GM12875 (cell line): Measurements from ENCODE around the gene INF2.

Experiments
- H3K4me3 ChIP-seq: one replicate; pipeline ENCODE4 v1.5.1; 2011; ENCODE audit warnings: low read depth, low read length, control low read depth
- TF ChIP-seq, protein P1 (sequence below): IDR thresholded peaks from 2 replicates; pipeline ENCODE4 v1.5.1; 2011; ENCODE audit warnings: low read depth, mild to moderate bottlenecking, control low read depth, inconsistent platforms, low read length, moderate library complexity, borderline replicate concordance; ENCODE audit not compliant: insufficient read depth

INF2 gene

DNA sequence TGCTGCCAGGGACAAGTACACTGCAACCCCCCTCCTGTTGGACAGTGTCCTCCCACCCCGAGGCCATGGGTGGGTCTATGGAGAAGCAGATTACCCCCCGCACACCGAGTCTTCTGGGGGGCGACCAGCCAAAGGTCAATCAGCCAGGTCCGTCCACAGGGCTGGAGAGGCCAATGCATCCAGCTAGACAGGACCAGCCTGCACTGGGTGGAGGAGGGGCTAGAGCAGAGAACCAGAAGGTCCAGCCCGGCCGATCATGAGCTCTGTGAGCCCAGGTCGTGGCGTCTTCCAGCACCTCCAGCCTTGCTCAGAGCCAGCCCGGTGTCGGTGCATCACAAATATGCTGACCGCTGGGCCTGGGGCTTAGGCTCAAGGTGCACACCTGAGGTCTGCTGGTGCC, 26.5 kb downstream of the INF2 start:
- TF ChIP-seq, protein P1, sequence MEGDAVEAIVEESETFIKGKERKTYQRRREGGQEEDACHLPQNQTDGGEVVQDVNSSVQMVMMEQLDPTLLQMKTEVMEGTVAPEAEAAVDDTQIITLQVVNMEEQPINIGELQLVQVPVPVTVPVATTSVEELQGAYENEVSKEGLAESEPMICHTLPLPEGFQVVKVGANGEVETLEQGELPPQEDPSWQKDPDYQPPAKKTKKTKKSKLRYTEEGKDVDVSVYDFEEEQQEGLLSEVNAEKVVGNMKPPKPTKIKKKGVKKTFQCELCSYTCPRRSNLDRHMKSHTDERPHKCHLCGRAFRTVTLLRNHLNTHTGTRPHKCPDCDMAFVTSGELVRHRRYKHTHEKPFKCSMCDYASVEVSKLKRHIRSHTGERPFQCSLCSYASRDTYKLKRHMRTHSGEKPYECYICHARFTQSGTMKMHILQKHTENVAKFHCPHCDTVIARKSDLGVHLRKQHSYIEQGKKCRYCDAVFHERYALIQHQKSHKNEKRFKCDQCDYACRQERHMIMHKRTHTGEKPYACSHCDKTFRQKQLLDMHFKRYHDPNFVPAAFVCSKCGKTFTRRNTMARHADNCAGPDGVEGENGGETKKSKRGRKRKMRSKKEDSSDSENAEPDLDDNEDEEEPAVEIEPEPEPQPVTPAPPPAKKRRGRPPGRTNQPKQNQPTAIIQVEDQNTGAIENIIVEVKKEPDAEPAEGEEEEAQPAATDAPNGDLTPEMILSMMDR, result no peak
- H3K4me3 ChIP-seq, result no peak overlapping the region

DNA sequence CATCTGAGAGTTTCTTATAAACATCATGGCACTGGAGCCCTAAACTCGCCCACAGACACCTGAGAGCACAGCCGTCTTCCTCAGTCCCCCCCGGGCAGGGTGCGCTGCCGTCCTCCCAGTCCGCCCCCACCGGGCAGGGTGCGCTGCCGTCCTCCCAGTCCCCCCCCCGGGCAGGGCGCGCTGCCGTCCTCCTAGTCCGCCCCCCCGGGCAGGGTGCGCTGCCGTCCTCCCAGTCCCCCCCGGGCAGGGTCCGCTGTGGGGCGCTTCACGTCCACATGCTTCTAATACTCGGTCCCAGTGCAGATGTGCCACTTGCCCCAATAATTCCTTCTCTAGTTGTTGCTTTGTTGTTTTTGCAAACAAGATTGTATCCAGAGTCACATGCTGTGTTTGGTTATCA, 27.7 kb downstream of the INF2 start:
- TF ChIP-seq, protein P1, result no peak
- no peak overlapping the region for H3K4me3 ChIP-seq

DNA sequence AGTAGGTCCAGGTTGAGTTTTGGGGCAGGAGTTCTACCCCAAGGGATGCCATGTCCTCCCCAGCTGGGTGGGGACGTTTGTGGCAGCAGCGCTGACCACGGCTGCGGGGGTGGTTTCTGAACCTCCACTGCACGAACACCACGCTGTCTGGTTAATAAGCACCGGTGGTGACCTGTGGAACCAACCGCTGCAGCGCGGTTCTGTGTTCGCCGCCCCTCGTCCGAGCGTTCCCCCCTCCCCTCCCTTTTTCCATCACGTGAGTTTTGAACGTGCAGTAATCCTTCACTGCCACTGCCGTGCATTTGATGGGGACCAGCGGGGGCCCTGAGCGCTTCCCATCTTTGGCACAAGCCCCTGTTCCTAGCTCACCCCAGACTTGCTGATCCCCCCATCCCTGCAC, 28.2 kb downstream of the INF2 start:
- no peak overlapping the region for H3K4me3 ChIP-seq
- TF ChIP-seq, protein P1, result no peak

DNA sequence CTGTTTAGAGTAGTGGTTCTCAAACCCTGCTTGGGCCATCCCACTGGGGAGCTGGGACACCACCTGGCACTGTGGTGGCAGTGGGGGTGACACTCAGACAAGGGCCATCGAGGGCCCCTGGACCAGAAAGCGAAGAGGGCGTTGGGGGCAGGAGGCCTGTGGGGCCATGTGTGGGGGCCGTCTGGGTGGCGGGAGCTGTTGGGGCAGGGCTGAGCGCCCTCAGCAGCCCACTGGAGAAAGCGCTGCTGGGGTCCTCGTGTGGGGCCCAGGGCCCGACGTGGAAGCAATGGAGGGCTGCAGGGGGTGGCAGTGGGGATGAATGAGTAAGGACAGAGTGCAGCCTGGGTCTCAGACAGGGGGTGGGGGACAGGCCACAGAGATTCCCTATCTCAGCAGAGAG, 28.7 kb downstream of the INF2 start:
- TF ChIP-seq, protein P1, result no peak
- H3K4me3 ChIP-seq, result no peak overlapping the region

DNA sequence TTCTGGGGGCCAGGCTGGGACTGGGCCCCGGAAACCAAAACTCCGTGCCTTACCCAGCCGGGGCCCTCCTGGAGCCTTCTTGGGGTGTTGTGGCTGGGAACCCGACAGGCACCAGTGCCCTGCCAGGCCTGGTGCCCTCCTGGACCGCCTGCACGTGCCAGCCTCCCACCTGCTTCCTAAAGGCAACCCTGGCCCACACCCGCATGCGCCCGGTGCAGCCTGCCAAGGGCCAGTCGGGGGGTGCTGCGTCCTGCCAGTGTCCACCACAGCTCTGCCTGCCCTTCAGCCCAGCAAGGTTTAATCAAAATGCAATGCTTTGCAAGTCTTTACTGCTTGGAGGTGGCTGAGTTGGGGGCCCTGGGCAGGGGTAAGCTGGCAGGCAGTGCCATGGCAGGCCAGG, 29.5 kb downstream of the INF2 start:
- H3K4me3 ChIP-seq, result no peak overlapping the region
- TF ChIP-seq, protein P1, result no peak

DNA sequence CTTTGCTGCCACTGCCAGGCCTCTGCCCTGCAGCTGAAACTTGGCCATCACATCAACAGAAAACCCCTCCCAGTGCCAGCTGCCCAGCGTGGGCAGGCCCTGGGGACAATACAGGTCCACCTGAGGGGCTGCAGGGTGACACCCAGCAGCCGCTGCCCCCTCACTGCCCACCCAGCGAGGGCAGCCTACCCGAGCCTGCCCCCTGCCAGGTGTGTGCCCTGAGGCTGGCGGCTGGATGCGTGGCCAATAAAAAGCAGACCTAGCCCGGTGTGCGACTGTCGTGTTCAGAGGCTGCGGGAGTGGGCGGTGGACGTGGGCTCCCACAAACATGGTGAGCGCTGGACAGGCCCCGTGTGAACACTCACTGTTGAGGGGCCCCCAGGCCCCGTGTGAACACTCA, 29.9 kb downstream of the INF2 start:
- no peak overlapping the region for H3K4me3 ChIP-seq
- TF ChIP-seq, protein P1, result no peak

DNA sequence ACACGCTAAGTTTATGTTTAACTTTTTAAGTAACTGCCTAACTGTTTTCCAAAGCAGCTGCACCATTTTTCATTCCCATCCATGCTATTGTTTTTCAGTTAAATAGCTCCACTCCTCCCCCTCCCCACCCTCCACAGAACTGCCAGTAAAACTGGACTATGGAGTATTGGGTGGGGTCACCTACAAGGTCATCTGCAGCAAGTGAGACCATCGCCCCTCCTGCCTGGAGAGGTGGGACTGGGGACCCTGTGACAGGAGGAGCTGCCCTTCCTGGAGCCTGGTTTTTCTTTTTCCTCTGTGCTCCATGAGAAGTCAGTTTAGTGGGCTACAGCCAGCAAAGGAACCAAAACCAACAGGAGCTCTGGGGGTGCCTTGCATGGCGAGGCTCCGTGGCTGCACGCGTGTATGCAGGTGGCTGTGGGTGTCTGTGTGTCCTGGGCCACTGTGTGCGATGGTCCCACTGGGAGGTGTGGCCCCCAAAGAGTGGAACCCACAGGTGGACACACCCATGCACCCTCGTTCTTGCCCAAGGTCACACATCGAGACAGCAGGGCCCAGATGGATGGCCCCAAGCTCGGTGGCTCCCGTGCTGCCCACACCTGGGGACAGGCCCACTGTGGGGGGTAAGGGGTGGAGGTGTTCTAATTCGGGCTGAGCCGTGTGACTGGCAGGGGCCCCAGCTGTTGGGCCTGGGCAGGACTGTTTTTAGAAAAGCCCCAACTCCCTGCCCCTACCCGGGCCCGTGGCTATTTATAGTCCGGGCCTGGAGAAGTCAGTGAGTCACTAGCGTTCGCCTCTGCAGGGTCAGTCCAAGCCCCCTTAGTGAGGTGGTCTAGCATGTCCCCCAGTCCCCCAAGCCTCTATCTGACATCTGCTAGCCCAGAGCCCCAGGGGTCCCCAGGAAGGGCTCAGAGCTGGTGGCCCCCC, 32.4 kb downstream of the INF2 start:
- no peak overlapping the region for H3K4me3 ChIP-seq
- TF ChIP-seq, protein P1, result no peak
